ENCODE measurements around the gene ARHGEF17. TPM values are rescaled to one million over a fixed set of nuclear protein-coding genes. Genes with fewer than 3 reads are reported as not detected.
A peak's percentile ranks its signal among the peaks of the same experiment; 100 is the strongest.

The ARHGEF17 gene
- total and polyA plus RNA-seq, 2 experiments from 2014 or later: 30.2 to 35.6 TPM

DNA sequence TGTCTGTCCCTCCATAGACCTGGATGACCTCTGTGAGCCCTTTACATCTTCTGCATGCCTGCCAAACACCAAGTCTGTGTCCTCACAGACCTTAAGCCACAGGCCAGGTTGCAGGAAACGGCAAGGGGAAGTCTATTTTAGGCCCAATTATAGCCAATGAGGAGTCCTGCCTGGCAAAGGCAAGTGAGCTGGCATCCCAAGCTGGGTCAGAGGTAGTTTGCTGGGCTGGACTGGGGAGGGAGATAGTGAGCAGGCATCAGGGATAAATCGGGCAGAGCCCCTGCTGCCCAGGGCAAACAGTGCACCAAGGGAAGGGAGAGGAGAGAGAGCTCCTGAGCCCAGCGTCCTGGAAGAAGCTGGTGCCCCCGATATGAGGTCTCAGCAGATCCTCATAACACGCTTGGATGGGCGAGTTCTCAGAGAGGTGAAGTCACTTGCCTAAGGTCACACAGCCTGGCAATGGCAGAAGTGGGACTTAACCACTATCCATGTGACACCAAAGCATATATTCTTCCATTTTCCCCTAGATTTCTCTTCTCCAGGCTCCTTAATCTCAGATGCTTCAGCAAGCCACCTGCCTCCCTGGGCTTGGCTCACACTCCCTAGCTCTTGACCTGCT is 64.4 kb downstream of the ARHGEF17 start:
- TF ChIP-seq EZH2 (IDR thresholded peaks at IDR 0.05; ENCODE audit: borderline replicate concordance) (no peak), EZH2phosphoT487 (IDR thresholded peaks at IDR 0.05; ENCODE audit: low read depth, severe bottlenecking, unreplicated experiment) (no peak)
- TF ChIP-seq, protein P1, sequence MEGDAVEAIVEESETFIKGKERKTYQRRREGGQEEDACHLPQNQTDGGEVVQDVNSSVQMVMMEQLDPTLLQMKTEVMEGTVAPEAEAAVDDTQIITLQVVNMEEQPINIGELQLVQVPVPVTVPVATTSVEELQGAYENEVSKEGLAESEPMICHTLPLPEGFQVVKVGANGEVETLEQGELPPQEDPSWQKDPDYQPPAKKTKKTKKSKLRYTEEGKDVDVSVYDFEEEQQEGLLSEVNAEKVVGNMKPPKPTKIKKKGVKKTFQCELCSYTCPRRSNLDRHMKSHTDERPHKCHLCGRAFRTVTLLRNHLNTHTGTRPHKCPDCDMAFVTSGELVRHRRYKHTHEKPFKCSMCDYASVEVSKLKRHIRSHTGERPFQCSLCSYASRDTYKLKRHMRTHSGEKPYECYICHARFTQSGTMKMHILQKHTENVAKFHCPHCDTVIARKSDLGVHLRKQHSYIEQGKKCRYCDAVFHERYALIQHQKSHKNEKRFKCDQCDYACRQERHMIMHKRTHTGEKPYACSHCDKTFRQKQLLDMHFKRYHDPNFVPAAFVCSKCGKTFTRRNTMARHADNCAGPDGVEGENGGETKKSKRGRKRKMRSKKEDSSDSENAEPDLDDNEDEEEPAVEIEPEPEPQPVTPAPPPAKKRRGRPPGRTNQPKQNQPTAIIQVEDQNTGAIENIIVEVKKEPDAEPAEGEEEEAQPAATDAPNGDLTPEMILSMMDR (IDR thresholded peaks at IDR 0.05; ENCODE audit: poor library complexity): no peak
- Histone ChIP-seq H3K9me2 (replicated peaks; ENCODE audit: insufficient read depth) (no peaks in the 10 kb centered on the region), H3K4me1 (ENCODE audit: insufficient read depth) (peaks cover 11% of the 10 kb centered on the region), H2AFZ (no peak overlapping the region), H3K36me3 (replicated peaks; ENCODE audit: insufficient read depth, low read depth) (no peaks in the 10 kb centered on the region), H3K27ac (no peak overlapping the region), H3K27me3 (no peaks in the 10 kb centered on the region), H3K9me3 (ENCODE audit: low read depth) (no peaks in the 10 kb centered on the region), H3K79me2 (peaks cover 3% of the 10 kb centered on the region), H3K4me2 (no peak overlapping the region), H3K4me3 (no peak overlapping the region), H4K20me1 (ENCODE audit: insufficient read depth, poor library complexity, severe bottlenecking) (no peaks in the 10 kb centered on the region)
- no peak for DNase-seq (ENCODE audit: low spot score)
- WGBS (ENCODE audit: low lambda C conversion rate, missing lambda C conversion rate): 85% methylated on average over 6 of the region's 6 CpGs

DNA sequence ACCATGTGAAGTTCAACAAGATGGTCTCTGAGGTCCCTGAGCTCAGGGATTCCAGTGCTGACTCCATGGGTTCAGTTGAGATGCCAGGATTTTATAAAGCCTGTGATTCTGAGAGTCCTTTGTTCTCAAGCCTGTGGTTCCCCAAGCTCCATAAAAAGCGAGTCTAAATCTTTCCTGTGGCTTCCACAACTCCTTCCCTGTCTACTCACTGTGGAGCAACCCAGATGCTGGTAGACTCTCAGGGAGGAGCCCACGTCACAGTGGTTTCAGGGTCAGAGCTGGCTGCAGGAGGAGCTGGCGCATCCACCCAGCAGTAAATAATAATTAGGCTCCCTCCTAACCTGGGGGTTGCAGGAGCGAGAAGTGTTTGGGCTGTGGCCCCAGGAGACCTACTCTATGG is 66.1 kb downstream of the ARHGEF17 start:
- Histone ChIP-seq H4K20me1 (ENCODE audit: insufficient read depth, poor library complexity, severe bottlenecking) (no peaks in the 10 kb centered on the region), H3K9me2 (replicated peaks; ENCODE audit: insufficient read depth) (no peaks in the 10 kb centered on the region), H3K79me2 (peaks cover 9% of the 10 kb centered on the region), H3K4me1 (ENCODE audit: insufficient read depth) (peaks cover 11% of the 10 kb centered on the region), H3K27ac (no peak overlapping the region), H3K4me2 (no peak overlapping the region), H3K27me3 (no peaks in the 10 kb centered on the region), H3K36me3 (replicated peaks; ENCODE audit: insufficient read depth, low read depth) (no peaks in the 10 kb centered on the region), H3K9me3 (ENCODE audit: low read depth) (no peaks in the 10 kb centered on the region), H3K4me3 (no peak overlapping the region), H2AFZ (no peak overlapping the region)
- 92% methylated on average over 4 of the region's 4 CpGs for WGBS (ENCODE audit: low lambda C conversion rate, missing lambda C conversion rate)
- no peak for DNase-seq (ENCODE audit: low spot score)
- TF ChIP-seq, protein P1 (IDR thresholded peaks at IDR 0.05; ENCODE audit: poor library complexity): no peak
- no peak for TF ChIP-seq EZH2phosphoT487 (IDR thresholded peaks at IDR 0.05; ENCODE audit: low read depth, severe bottlenecking, unreplicated experiment)
- no peak for TF ChIP-seq EZH2 (IDR thresholded peaks at IDR 0.05; ENCODE audit: borderline replicate concordance)

DNA sequence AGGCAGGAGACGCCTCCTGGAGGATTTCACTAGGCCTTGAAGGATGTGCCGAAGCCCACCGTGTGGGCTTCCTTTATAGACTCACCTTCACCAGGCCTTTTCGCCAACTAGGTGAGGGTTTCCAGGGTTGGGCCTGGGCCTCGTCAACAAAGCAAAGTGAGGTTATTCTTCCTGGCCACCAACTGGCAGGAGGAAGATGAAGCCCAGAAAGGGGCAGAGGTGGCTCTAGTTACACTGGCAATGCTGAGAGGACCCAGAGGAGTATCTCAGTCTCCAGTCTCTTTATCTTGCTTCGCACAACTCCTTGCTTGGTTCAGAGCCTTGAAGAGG is 67.7 kb downstream of the ARHGEF17 start:
- Histone ChIP-seq H3K4me1 (ENCODE audit: insufficient read depth) (peaks cover 11% of the 10 kb centered on the region), H4K20me1 (ENCODE audit: insufficient read depth, poor library complexity, severe bottlenecking) (no peaks in the 10 kb centered on the region), H3K79me2 (peaks cover 9% of the 10 kb centered on the region), H3K4me2 (peak overlapping the region; percentile 97), H3K36me3 (replicated peaks; ENCODE audit: insufficient read depth, low read depth) (no peaks in the 10 kb centered on the region), H3K27me3 (no peaks in the 10 kb centered on the region), H3K4me3 (no peak overlapping the region), H3K9me3 (ENCODE audit: low read depth) (no peaks in the 10 kb centered on the region), H3K9me2 (replicated peaks; ENCODE audit: insufficient read depth) (no peaks in the 10 kb centered on the region), H2AFZ (no peak overlapping the region), H3K27ac (peak overlapping the region; percentile 60)
- DNase-seq (ENCODE audit: low spot score): no peak
- 70% methylated on average over 6 of the region's 6 CpGs for WGBS (ENCODE audit: low lambda C conversion rate, missing lambda C conversion rate)
- TF ChIP-seq, protein P1 (IDR thresholded peaks at IDR 0.05; ENCODE audit: poor library complexity): no peak
- TF ChIP-seq EZH2phosphoT487 (IDR thresholded peaks at IDR 0.05; ENCODE audit: low read depth, severe bottlenecking, unreplicated experiment) (no peak), EZH2 (IDR thresholded peaks at IDR 0.05; ENCODE audit: borderline replicate concordance) (no peak)
